Endothelial cell (in vitro differentiated cells): Measurements from ENCODE around the gene LAPTM5. TPM values are rescaled to one million over a fixed set of nuclear protein-coding genes. Genes with fewer than 3 reads are reported as not detected.
"Not testable (repeated sequence)": the region's sequence is repeated elsewhere in the genome, so short reads cannot be mapped to it uniquely, and the experiment has no call there.

Experiments used
- DNase-seq: peaks from one replicate; pipeline ENCODE4 v3.0.0; 2021; ENCODE audit warnings: low spot score
- H3K27ac Mint-ChIP-seq: one replicate; pipeline ENCODE4 v1.8.0; 2021; ENCODE audit warnings: mixed read lengths, inconsistent platforms; ENCODE audit not compliant: unreplicated experiment
- H3K27me3 Mint-ChIP-seq: one replicate; pipeline ENCODE4 v1.8.0; 2021; ENCODE audit warnings: mild to moderate bottlenecking, moderate library complexity, mixed read lengths, inconsistent platforms; ENCODE audit not compliant: unreplicated experiment
- H3K36me3 Mint-ChIP-seq: one replicate; pipeline ENCODE4 v1.8.0; 2021; ENCODE audit warnings: mild to moderate bottlenecking, low read depth, mixed read lengths, inconsistent platforms; ENCODE audit not compliant: unreplicated experiment
- H3K4me1 Mint-ChIP-seq: one replicate; pipeline ENCODE4 v1.8.0; 2021; ENCODE audit warnings: mild to moderate bottlenecking, mixed read lengths, inconsistent platforms; ENCODE audit not compliant: unreplicated experiment
- H3K4me3 Mint-ChIP-seq: one replicate; pipeline ENCODE4 v1.8.0; 2021; ENCODE audit warnings: mild to moderate bottlenecking, mixed read lengths, inconsistent platforms; ENCODE audit not compliant: unreplicated experiment
- H3K9me3 Mint-ChIP-seq: one replicate; pipeline ENCODE4 v1.8.0; 2021; ENCODE audit warnings: mixed read lengths, inconsistent platforms; ENCODE audit not compliant: unreplicated experiment
- total RNA-seq: library from RNA; stranded (reverse); fragmentation: NEBNext Ultra II Directional; extraction: Animal tissue kit (Norgen Biotek cat#: 25700); gene quantifications from one replicate; pipeline ENCODE4 v1.2.1, GENCODE V29; 2021; ENCODE audit not compliant: unreplicated experiment
- TF ChIP-seq, protein P1 (sequence below): fragments of 200-600 bp; sonication (generic); IDR thresholded peaks from one replicate; pipeline ENCODE4 v1.5.0; 2021; ENCODE audit warnings: antibody characterized with exemption; ENCODE audit not compliant: unreplicated experiment

Gene LAPTM5
- total RNA-seq, 1 donor from 2014 or later = 80.5 TPM

DNA sequence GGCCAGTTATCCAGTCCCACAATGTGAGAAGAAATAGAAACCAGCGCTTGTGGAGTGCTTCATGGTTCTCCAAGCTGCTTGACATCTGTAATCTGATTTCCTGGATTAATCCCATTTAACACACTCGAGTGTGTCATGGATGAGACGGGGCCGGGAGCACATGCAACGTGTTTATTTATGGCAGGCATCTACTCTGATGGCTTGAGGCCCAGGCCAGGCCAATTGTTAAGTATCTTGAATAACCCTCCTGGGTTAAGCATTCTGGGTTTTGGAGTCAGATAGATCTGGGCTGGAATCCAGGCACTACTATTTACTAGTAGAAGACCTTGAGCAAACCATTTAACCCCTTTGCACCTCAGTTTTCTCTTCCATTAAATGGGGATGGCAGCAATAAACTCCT lies 37.5 kb upstream of the LAPTM5 start:
- DNase-seq = no peak

DNA sequence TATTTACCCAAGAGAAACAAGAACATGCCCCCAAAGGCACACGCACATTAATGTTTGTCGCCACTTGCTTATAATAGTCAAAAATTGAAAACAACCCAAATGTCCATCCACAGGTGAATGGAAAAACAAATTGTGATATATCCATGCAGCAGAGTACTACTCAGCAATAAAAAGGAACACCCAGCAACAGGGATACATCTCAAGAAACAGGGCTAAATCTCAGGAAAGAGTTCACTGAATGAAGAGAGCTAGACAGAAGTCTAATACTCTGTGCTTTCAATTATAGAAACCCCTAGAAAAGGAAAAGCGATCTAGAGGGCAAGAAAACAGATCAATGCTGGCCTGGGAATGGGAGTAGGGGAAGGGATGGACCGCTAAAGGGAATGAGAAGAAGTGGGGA lies 36.7 kb upstream of the LAPTM5 start:
- Mint-ChIP-seq H3K27me3 (no peaks in the 10 kb centered on the region), H3K27ac (no peak overlapping the region), H3K36me3 (no peaks in the 10 kb centered on the region), H3K4me3 (no peak overlapping the region), H3K4me1 (no peaks in the 10 kb centered on the region), H3K9me3 (no peaks in the 10 kb centered on the region)
- no peak for DNase-seq
- TF ChIP-seq, protein P1, sequence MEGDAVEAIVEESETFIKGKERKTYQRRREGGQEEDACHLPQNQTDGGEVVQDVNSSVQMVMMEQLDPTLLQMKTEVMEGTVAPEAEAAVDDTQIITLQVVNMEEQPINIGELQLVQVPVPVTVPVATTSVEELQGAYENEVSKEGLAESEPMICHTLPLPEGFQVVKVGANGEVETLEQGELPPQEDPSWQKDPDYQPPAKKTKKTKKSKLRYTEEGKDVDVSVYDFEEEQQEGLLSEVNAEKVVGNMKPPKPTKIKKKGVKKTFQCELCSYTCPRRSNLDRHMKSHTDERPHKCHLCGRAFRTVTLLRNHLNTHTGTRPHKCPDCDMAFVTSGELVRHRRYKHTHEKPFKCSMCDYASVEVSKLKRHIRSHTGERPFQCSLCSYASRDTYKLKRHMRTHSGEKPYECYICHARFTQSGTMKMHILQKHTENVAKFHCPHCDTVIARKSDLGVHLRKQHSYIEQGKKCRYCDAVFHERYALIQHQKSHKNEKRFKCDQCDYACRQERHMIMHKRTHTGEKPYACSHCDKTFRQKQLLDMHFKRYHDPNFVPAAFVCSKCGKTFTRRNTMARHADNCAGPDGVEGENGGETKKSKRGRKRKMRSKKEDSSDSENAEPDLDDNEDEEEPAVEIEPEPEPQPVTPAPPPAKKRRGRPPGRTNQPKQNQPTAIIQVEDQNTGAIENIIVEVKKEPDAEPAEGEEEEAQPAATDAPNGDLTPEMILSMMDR = no peak

More for the DNA sequence above, 37.5 kb upstream of the LAPTM5 start:
- no peaks in the 10 kb centered on the region for H3K9me3 Mint-ChIP-seq
- peaks cover 6% of the 10 kb centered on the region for H3K4me1 Mint-ChIP-seq
- TF ChIP-seq, protein P1 = no peak
- no peaks in the 10 kb centered on the region for H3K36me3 Mint-ChIP-seq
- no peak overlapping the region for H3K4me3 Mint-ChIP-seq
- H3K27ac Mint-ChIP-seq = no peak overlapping the region
- peaks cover under 1% of the 10 kb centered on the region for H3K27me3 Mint-ChIP-seq

DNA sequence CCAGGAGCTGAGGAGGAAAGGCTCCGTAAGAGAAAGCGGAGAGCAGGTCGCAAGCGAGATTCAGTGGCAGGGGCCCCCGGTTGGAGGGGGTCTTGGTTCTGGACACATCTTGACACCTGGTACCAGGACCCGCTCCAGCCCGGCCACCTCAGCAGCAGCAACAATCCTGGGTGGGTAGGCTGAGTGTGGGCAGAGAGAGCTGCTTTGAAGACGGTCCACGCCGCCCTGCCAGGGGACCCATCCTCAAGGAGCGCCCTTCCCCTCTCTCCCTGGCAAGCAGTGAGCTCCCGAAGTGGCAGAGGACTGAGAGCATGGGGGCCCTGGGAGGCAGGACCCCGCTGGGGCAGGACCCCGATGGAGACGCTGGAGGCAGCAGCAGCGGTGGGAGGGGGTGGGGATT lies 35.6 kb upstream of the LAPTM5 start:
- no peak for DNase-seq
- TF ChIP-seq, protein P1 = no peak
- H3K4me3 Mint-ChIP-seq = no peak overlapping the region
- H3K27me3 Mint-ChIP-seq = no peaks in the 10 kb centered on the region
- no peaks in the 10 kb centered on the region for H3K36me3 Mint-ChIP-seq
- no peaks in the 10 kb centered on the region for H3K9me3 Mint-ChIP-seq
- peak overlapping the region; percentile 36 for H3K27ac Mint-ChIP-seq
- H3K4me1 Mint-ChIP-seq = no peaks in the 10 kb centered on the region

DNA sequence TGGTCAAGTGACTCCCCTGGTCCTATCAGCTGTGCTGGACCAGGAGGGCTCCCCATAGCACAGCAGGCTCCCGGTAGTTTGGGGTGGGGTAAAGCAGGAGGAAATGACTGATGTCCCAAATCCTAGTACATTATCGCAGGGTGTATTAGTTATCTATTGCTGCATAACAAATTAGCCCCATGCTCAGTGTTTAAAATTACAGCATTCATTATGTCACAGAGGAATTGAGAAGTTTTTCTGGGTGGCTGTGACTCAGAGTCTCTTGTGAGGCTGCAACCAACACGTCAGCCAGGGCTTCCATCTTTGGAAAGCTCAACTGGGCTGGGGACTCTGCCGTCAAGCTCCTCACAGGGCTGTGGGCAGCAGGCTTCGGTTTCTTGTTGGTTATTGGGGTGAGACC lies 34.3 kb upstream of the LAPTM5 start:
- Mint-ChIP-seq H3K27ac (no peak overlapping the region), H3K4me1 (peaks cover 3% of the 10 kb centered on the region), H3K9me3 (no peaks in the 10 kb centered on the region), H3K36me3 (no peaks in the 10 kb centered on the region), H3K4me3 (no peak overlapping the region), H3K27me3 (peaks cover 2% of the 10 kb centered on the region)
- TF ChIP-seq, protein P1 = no peak
- no peak for DNase-seq

DNA sequence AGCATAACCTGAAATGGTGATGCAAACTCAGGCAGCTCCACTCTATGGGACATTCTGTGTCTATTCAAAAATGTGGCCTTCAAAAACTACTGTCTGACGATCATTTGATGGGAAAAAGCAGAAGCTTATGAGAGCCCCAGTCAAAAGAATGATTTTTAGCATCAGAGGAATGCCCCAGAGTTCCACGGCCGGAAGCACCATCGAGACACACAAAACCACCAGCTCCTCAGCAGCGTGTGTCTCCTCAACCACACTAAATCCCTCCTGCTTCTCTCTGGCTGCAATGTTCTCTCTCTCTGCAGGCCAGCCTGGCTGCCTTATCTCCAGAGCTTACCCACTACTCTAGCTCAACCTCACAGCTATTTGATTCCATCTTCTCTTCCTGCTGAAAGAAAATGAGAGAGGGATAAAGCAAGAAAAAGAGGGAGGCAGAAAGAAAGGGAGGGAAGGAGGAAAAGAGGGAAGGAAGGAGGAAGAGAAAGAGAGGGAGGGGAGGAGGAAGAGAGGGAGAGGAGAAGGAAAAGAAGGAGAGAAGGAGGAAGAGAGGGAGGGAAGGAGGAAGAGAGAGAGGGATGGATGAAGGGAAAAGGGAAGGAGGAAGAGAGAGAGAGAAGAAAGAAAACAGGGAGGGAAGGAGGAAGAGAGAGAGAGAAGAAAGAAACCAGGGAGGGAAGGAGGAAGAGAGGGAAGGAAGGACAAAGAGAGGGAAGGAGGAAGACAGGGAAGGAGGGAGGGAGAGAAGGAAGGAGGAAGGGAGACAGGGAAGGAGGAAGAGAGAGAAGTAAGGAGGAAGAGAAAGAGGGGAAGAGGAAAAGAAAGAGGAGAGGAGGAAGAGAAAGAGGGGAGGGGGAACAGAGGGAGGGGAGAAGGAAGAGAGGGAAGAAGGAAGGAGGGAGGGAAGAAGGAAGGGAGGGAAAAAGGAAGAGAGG lies 33.5 kb upstream of the LAPTM5 start:
- H3K27ac Mint-ChIP-seq = no peak overlapping the region
- no peak overlapping the region for H3K4me3 Mint-ChIP-seq
- H3K27me3 Mint-ChIP-seq = peaks cover 2% of the 10 kb centered on the region
- no peak for DNase-seq
- no peaks in the 10 kb centered on the region for H3K9me3 Mint-ChIP-seq
- TF ChIP-seq, protein P1 = no peak
- peaks cover 5% of the 10 kb centered on the region for H3K4me1 Mint-ChIP-seq
- H3K36me3 Mint-ChIP-seq = no peaks in the 10 kb centered on the region

DNA sequence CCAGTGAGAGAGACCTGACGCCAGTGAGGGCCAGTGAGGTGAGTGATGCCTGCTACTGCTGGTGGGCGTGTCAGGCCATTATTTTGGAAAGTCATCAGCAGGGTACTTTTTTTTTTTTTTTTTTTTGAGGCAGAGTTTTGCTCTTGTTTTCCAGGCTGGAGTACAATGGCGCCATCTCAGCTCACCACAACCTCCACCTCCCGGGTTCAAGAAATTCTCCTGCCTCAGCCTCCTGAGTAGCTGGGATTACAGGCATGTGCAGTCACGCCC lies 32.6 kb upstream of the LAPTM5 start:
- H3K27me3 Mint-ChIP-seq, H3K4me3 Mint-ChIP-seq, H3K4me1 Mint-ChIP-seq, DNase-seq, H3K36me3 Mint-ChIP-seq, H3K27ac Mint-ChIP-seq, H3K9me3 Mint-ChIP-seq: not testable (repeated sequence)
